SJSA1 (cell line): ENCODE data around the gene TENM3. TPM values are rescaled to one million over a fixed set of nuclear protein-coding genes. Genes with fewer than 3 reads are reported as not detected.

ENCODE experiments used
- DNase-seq, 2 experiments: peaks; one replicate each; pipeline ENCODE4 v3.0.0-alpha.2; 2015 to 2020; ENCODE audit warnings: low spot score in 2 of 2, low read depth in 1 of 2
- H3K27ac ChIP-seq: fragments of 250-450 bp; sonication (Bioruptor Pico); 2 replicates; pipeline ENCODE4 v1.5.1; 2020; ENCODE audit warnings: mild to moderate bottlenecking, moderate library complexity
- H3K27me3 ChIP-seq: fragments of 250-450 bp; sonication (Bioruptor Pico); replicated peaks from 2 replicates; pipeline ENCODE4 v1.5.1; 2020; ENCODE audit warnings: mild to moderate bottlenecking, moderate library complexity
- H3K36me3 ChIP-seq: fragments of 250-450 bp; sonication (Bioruptor Pico); 2 replicates; pipeline ENCODE4 v1.5.1; 2020; ENCODE audit warnings: mild to moderate bottlenecking
- H3K4me1 ChIP-seq: fragments of 250-450 bp; sonication (Bioruptor Pico); replicated peaks from 2 replicates; pipeline ENCODE4 v1.6.1; 2021; ENCODE audit warnings: mild to moderate bottlenecking
- H3K4me3 ChIP-seq: fragments of 250-450 bp; sonication (Bioruptor Pico); 2 replicates; pipeline ENCODE4 v1.5.1; 2020; ENCODE audit warnings: mild to moderate bottlenecking
- H3K9me3 ChIP-seq: fragments of 250-450 bp; sonication (Bioruptor Pico); replicated peaks from 2 replicates; pipeline ENCODE4 v1.5.1; 2020; ENCODE audit warnings: mild to moderate bottlenecking
- total RNA-seq: library from RNA; depleted of rRNA; stranded (reverse); fragments of >200 nt; shearing (Covaris generic); gene quantifications from 2 replicates; pipeline ENCODE4 v1.2.3, GENCODE V29; 2014

TENM3 gene
- total RNA-seq, 1 experiment from 2014 or later, result 90.5 TPM

DNA sequence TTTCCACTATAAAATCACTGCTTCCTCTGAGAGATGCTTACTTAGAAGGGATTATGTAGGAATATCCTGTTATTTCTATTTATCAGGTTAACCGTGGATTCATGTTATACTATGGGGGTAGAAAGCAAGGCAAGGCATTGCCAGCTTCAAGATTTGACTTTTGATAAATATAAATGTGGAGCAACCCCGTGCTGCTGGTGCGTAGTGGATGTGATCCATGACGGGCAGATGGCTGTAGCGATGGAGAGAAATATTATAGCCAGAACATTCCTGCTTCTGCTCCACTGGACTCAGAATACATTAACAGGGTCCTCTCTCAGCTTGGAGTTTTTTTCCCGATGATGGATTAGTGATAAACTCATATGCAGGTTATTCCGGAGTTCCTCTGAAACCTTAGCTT is 157.6 kb downstream of the TENM3 start:
- no peak overlapping the region for H3K4me3 ChIP-seq
- H3K4me1 ChIP-seq, result no peaks in the 10 kb centered on the region
- H3K36me3 ChIP-seq, result no peaks in the 10 kb centered on the region
- no peaks in the 10 kb centered on the region for H3K9me3 ChIP-seq
- no peaks in the 10 kb centered on the region for H3K27me3 ChIP-seq
- no peak overlapping the region for H3K27ac ChIP-seq
- no peak for DNase-seq

DNA sequence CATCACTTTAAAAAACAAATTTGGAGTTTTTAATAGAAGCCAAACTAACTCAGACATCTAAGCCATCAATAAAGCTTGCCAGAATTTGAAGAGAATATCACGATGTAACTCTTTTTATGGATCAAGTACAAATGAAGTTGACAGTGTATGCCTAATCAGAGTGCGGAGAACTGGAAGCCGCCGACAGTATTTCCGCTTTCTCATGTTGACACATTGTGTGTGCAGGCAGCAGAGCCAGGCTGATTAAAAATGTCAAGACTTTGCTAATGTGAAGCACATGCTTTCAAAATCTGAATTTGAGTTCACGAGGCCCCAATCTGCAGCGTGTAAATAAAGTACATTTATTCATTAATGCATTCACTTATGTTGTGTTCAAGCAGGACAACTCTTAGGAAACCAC is 161.2 kb downstream of the TENM3 start:
- Histone ChIP-seq H3K27ac (no peak overlapping the region), H3K4me1 (no peaks in the 10 kb centered on the region), H3K36me3 (no peaks in the 10 kb centered on the region), H3K4me3 (no peak overlapping the region), H3K27me3 (no peaks in the 10 kb centered on the region), H3K9me3 (no peaks in the 10 kb centered on the region)
- DNase-seq, result no peak

DNA sequence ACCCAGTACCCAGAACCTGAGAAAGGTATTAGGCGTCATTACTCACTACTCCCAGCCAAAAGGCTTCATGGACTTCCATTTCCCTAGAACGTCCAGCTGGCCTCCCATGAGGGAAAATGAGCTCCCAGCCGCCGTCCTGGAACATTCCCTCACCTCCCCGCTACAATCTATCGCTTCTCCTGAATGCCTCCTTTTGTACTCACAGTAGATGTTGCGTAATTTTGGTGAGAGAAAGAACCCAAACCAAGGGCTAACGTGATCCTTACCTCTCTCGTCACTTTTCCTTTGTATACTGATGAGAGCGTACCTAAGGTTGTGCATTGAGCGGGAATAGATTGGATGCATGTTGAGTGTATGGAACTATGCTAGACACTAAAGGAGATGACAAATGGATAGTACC is 161.9 kb downstream of the TENM3 start:
- H3K4me1 ChIP-seq, result no peaks in the 10 kb centered on the region
- H3K27me3 ChIP-seq, result no peaks in the 10 kb centered on the region
- no peaks in the 10 kb centered on the region for H3K9me3 ChIP-seq
- H3K36me3 ChIP-seq, result no peaks in the 10 kb centered on the region; the same call in 1 of the 2 replicates
- DNase-seq, result no peak
- H3K27ac ChIP-seq, result no peak overlapping the region
- H3K4me3 ChIP-seq, result no peak overlapping the region

GRCh38 chr4:182409271-182409670 is 166.1 kb downstream of the TENM3 start:
- peaks cover 4% of the 10 kb centered on the region; the same call in 1 of the 2 replicates for H3K9me3 ChIP-seq
- H3K36me3 ChIP-seq, result no peaks in the 10 kb centered on the region; the same call in 1 of the 2 replicates
- H3K4me3 ChIP-seq, result no peak overlapping the region
- DNase-seq, result no peak
- no peak overlapping the region for H3K27ac ChIP-seq
- H3K27me3 ChIP-seq, result no peaks in the 10 kb centered on the region
- no peaks in the 10 kb centered on the region for H3K4me1 ChIP-seq

GRCh38 chr4:182411391-182411790 is 168.2 kb downstream of the TENM3 start:
- Histone ChIP-seq H3K36me3 (no peaks in the 10 kb centered on the region; the same call in 1 of the 2 replicates), H3K27ac (no peak overlapping the region), H3K27me3 (no peaks in the 10 kb centered on the region), H3K9me3 (peaks cover 4% of the 10 kb centered on the region; the same call in 1 of the 2 replicates), H3K4me1 (no peaks in the 10 kb centered on the region), H3K4me3 (no peak overlapping the region)
- no peak for DNase-seq

DNA sequence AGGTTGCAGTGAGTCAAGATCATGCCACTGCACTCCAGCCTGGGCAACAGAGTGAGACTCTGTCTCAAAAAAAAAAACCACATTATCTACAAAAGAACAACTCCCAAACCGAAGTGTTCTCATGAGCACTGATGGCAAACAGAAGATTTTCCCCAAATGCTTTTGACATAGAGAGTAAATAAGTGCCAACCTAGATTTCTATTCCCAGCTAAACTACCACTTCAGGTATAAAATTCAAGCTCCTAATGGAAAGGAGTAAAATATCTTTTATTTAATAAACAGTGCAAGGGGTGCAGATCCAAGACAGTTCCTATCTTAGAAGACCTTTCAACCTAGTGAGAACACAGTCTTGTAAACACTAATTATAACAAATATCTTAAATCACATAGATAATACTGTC is 170.3 kb downstream of the TENM3 start:
- Histone ChIP-seq H3K27ac (no peak overlapping the region), H3K36me3 (no peaks in the 10 kb centered on the region; the same call in 1 of the 2 replicates), H3K4me1 (no peaks in the 10 kb centered on the region), H3K9me3 (peaks cover 4% of the 10 kb centered on the region; the same call in 1 of the 2 replicates), H3K27me3 (no peaks in the 10 kb centered on the region), H3K4me3 (no peak overlapping the region)
- DNase-seq, result no peak

DNA sequence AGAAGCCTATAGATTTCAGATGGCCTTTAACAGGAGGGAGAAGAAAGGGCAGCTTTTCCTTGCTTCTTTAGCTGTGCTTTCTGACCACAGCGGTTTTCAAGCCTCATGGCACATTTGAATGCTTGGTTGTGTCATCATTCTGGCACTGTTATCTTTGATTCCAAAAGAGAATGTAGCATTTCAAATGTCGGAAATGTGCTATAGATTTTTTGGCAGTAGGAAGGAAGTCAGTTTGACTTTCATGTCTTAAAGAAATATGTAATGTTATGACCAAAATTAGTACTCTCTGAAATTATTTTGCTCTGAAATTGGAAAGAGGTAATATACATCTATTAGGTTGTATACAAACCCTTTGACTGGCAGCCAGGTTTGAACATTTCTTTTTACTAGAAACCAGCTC is 171.9 kb downstream of the TENM3 start:
- H3K27me3 ChIP-seq, result no peaks in the 10 kb centered on the region
- peaks cover 4% of the 10 kb centered on the region; the same call in 1 of the 2 replicates for H3K9me3 ChIP-seq
- no peaks in the 10 kb centered on the region; the same call in 1 of the 2 replicates for H3K36me3 ChIP-seq
- no peak for DNase-seq
- no peak overlapping the region for H3K27ac ChIP-seq
- H3K4me1 ChIP-seq, result no peaks in the 10 kb centered on the region
- H3K4me3 ChIP-seq, result no peak overlapping the region

DNA sequence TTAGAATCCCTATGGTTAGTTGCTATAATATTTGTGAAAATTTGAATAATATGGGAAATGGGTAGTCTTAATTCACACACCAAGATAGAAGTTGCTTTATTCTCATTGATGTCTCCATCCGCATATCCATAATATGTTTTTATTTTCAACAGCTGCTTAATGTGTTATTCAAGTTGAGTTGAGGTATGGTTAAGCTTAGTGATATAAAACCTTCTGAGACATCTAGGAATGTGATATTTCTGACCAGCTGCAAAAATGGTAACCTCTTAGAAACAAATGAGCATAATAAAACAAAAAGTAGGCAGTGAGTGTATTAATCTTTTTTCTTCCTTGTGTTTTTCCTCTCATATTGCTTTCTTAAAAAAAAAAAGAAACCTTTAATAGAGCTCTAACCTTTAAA is 172.9 kb downstream of the TENM3 start:
- Histone ChIP-seq H3K27ac (no peak overlapping the region), H3K27me3 (no peaks in the 10 kb centered on the region), H3K9me3 (peaks cover 4% of the 10 kb centered on the region; the same call in 1 of the 2 replicates), H3K4me1 (no peaks in the 10 kb centered on the region), H3K36me3 (no peaks in the 10 kb centered on the region; the same call in 1 of the 2 replicates), H3K4me3 (no peak overlapping the region)
- no peak for DNase-seq

GRCh38 chr4:182418054-182418734 is 175.0 kb downstream of the TENM3 start:
- Histone ChIP-seq H3K36me3 (no peaks in the 10 kb centered on the region; the same call in 1 of the 2 replicates), H3K4me3 (no peak overlapping the region), H3K27ac (no peak overlapping the region), H3K27me3 (no peaks in the 10 kb centered on the region), H3K9me3 (0 out of 2 replicates have a peak, but pooled peaks cover under 1% of the 10 kb centered on the region), H3K4me1 (no peaks in the 10 kb centered on the region)
- no peak for DNase-seq

DNA sequence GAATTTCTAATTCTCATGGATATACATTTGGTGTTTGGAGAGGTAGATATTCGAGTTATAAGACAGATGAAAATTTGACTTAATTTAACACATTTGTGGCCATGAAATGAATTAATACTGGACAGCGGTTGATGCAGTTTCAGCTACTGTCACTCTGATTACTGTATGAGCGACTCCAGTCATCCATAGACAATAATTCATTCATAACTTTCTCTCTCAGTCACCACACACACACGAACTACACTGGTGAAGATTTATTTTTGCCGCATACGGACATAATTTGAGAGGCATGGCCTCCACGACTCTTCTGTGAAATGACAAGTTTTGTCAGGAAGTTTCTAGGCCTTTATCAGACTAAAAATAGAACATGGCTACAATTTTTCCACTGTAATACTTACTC is 177.0 kb downstream of the TENM3 start:
- no peak for DNase-seq
- no peaks in the 10 kb centered on the region for H3K9me3 ChIP-seq
- H3K4me3 ChIP-seq, result no peak overlapping the region
- H3K27me3 ChIP-seq, result no peaks in the 10 kb centered on the region
- H3K36me3 ChIP-seq, result no peaks in the 10 kb centered on the region; the same call in 1 of the 2 replicates
- H3K4me1 ChIP-seq, result no peaks in the 10 kb centered on the region
- no peak overlapping the region for H3K27ac ChIP-seq

DNA sequence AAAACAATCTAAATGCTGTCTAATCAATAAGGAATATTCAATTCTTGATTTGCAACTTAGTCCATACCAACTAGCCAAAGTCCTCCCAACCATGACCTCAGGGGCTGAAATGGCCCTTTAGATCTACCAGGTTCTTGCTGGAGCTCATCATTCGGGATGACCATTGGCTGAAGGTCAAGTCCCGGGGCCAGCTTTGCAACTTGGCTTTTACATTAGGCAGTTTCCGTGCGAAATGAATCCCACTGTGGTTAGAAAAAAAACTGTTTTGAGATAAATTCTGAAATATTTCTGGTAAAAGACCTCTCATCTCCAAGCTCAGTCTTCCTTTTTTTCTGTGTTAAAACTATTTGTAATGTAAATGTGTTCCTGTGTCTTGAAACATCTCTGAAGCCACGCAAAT is 178.6 kb downstream of the TENM3 start:
- Histone ChIP-seq H3K4me3 (no peak overlapping the region), H3K27ac (no peak overlapping the region), H3K36me3 (no peaks in the 10 kb centered on the region; the same call in 1 of the 2 replicates), H3K27me3 (no peaks in the 10 kb centered on the region), H3K4me1 (no peaks in the 10 kb centered on the region), H3K9me3 (no peaks in the 10 kb centered on the region)
- no peak for DNase-seq

DNA sequence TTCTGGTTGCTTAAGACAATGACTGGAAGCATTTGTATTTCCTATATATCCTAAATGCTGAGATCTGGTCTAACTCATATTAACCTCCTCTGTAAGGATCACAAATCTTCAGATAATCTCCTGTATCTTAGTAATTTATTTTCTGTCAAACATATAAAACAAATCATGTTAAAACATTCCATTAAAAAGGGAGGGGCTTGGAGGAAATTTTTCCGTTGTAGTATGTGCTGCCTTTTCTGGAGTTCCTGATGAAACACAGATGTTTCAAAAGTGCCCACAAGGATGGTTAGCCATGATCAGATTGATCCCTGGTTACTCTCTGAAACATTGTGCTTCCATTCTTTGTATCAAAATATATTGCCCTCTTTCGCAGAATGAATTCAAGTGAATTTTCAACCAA is 182.1 kb downstream of the TENM3 start:
- Histone ChIP-seq H3K4me1 (no peaks in the 10 kb centered on the region), H3K4me3 (no peak overlapping the region), H3K27me3 (no peaks in the 10 kb centered on the region), H3K9me3 (no peaks in the 10 kb centered on the region), H3K27ac (no peak overlapping the region), H3K36me3 (no peaks in the 10 kb centered on the region)
- no peak for DNase-seq

- Histone ChIP-seq H3K9me3 (no peaks in the 10 kb centered on the region), H3K27me3 (no peaks in the 10 kb centered on the region), H3K4me3 (no peak overlapping the region), H3K4me1 (no peaks in the 10 kb centered on the region), H3K36me3 (no peaks in the 10 kb centered on the region), H3K27ac (no peak overlapping the region)
- no peak for DNase-seq
Observed at GRCh38 chr4:182426901-182427300, 183.7 kb downstream of the TENM3 start.

DNA sequence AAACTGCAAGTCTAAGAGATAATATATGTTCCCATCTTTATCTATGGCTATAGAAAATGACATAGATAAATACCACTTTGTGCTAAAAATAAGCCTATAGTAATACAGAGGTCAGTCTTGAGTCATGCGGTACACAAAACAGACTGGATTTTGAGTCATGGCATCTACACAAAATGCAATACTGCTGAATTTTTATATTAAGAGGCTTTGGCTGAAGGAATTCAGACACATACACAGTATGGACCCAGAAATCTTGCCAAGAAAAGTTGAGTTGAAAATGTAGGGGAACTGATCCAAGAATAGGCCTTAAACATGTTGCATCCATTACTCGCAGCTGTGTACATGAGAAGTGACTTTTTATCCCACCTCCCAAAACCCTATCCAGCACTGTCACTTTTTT is 184.4 kb downstream of the TENM3 start:
- no peak overlapping the region for H3K27ac ChIP-seq
- H3K9me3 ChIP-seq, result no peaks in the 10 kb centered on the region
- no peaks in the 10 kb centered on the region for H3K4me1 ChIP-seq
- no peaks in the 10 kb centered on the region for H3K36me3 ChIP-seq
- no peak overlapping the region for H3K4me3 ChIP-seq
- H3K27me3 ChIP-seq, result no peaks in the 10 kb centered on the region
- DNase-seq, result no peak

GRCh38 chr4:182429896-182430295 is 186.7 kb downstream of the TENM3 start:
- no peak overlapping the region for H3K27ac ChIP-seq
- no peaks in the 10 kb centered on the region for H3K27me3 ChIP-seq
- no peaks in the 10 kb centered on the region; the same call in 1 of the 2 replicates for H3K4me1 ChIP-seq
- no peaks in the 10 kb centered on the region for H3K36me3 ChIP-seq
- DNase-seq, result no peak
- no peak overlapping the region for H3K4me3 ChIP-seq
- no peaks in the 10 kb centered on the region for H3K9me3 ChIP-seq
